NB4 (cell line): Measurements from ENCODE around the gene INHA.

Experiments used
- MYC ChIP-seq: IDR thresholded peaks from 2 replicates; pipeline ENCODE4 v1.6.1; 2011; ENCODE audit warnings: low read depth, low read length
- POLR2A ChIP-seq: IDR thresholded peaks from 2 replicates; pipeline ENCODE4 v1.6.1; 2011; ENCODE audit warnings: mild to moderate bottlenecking; ENCODE audit not compliant: insufficient read length; ENCODE audit errors: extremely low read depth
- TF ChIP-seq, protein P1 (sequence below): IDR thresholded peaks from 2 replicates; pipeline ENCODE4 v1.6.1; 2011; ENCODE audit warnings: low read depth, low read length
- TF ChIP-seq, protein P2 (sequence below): IDR thresholded peaks from one replicate; pipeline ENCODE4 v1.5.1; 2012; ENCODE audit warnings: low read depth, low read length

DNA sequence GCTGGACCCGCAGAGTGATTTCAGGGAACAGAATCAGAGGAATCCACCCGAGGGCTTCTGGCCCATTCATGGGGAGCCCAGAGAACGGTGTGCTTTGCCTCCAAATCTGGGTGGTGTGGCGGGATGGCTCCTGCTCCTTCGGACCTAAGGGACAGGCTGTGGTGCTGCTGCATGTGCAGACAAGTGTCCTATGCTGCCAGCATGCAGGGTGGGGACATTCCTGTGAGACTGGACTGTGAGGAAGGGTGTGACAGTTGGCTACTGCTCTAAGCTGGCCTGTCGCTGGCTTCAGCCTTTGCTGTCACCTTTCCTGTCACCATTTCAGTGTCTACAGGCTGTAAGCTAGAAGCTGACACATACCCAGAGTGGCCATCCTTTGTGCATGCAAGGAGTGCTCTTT is 52.5 kb downstream of the INHA start:
- TF ChIP-seq POLR2A (no peak), MYC (no peak)
- TF ChIP-seq, protein P1, sequence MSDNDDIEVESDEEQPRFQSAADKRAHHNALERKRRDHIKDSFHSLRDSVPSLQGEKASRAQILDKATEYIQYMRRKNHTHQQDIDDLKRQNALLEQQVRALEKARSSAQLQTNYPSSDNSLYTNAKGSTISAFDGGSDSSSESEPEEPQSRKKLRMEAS: no peak
- TF ChIP-seq, protein P2, sequence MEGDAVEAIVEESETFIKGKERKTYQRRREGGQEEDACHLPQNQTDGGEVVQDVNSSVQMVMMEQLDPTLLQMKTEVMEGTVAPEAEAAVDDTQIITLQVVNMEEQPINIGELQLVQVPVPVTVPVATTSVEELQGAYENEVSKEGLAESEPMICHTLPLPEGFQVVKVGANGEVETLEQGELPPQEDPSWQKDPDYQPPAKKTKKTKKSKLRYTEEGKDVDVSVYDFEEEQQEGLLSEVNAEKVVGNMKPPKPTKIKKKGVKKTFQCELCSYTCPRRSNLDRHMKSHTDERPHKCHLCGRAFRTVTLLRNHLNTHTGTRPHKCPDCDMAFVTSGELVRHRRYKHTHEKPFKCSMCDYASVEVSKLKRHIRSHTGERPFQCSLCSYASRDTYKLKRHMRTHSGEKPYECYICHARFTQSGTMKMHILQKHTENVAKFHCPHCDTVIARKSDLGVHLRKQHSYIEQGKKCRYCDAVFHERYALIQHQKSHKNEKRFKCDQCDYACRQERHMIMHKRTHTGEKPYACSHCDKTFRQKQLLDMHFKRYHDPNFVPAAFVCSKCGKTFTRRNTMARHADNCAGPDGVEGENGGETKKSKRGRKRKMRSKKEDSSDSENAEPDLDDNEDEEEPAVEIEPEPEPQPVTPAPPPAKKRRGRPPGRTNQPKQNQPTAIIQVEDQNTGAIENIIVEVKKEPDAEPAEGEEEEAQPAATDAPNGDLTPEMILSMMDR: no peak
